GM23338 (cell line): Measurements from ENCODE around the gene SLC35B3. TPM values are rescaled to one million over a fixed set of nuclear protein-coding genes. Genes with fewer than 3 reads are reported as not detected.

ENCODE experiments used
- ATAC-seq: fragments of 200-7000 bp; cut with Tn5 transposase; 3 replicates; pipeline ENCODE4 v1.9.1; 2020
- DNase-seq: peaks from one replicate; pipeline ENCODE4 v3.0.0-alpha.2; 2015; ENCODE audit warnings: low spot score
- H2AFZ ChIP-seq: fragments of 200-600 bp; sonication (generic); 2 replicates; pipeline ENCODE4 v1.8.0; 2016; ENCODE audit warnings: antibody characterized with exemption, mild to moderate bottlenecking, moderate library complexity
- H3F3A ChIP-seq: fragments of 200-600 bp; sonication (generic); replicated peaks from 2 replicates; pipeline ENCODE4 v1.8.0; 2017; ENCODE audit warnings: antibody characterized with exemption, mixed run types, low read depth
- H3K27ac ChIP-seq: fragments of 200-600 bp; sonication (generic); 2 replicates; pipeline ENCODE4 v1.6.1; 2016; ENCODE audit warnings: low read depth
- H3K27me3 ChIP-seq: fragments of 200-600 bp; sonication (generic); 2 replicates; pipeline ENCODE4 v1.8.0; 2016; ENCODE audit warnings: mild to moderate bottlenecking, mixed run types, moderate library complexity; ENCODE audit not compliant: insufficient read depth
- H3K36me3 ChIP-seq: fragments of 200-600 bp; sonication (generic); 2 replicates; pipeline ENCODE4 v1.8.0; 2016; ENCODE audit warnings: mild to moderate bottlenecking; ENCODE audit not compliant: insufficient read depth
- H3K4me1 ChIP-seq: fragments of 200-600 bp; sonication (generic); 2 replicates; pipeline ENCODE4 v1.8.0; 2016; ENCODE audit warnings: mild to moderate bottlenecking, moderate library complexity; ENCODE audit not compliant: insufficient read depth
- H3K4me2 ChIP-seq: fragments of 200-600 bp; sonication (generic); 2 replicates; pipeline ENCODE4 v1.7.1; 2017; ENCODE audit warnings: mixed run types
- H3K4me3 ChIP-seq: fragments of 200-600 bp; sonication (generic); 2 replicates; pipeline ENCODE4 v1.6.1; 2016; ENCODE audit warnings: mixed run types
- H3K79me2 ChIP-seq: fragments of 200-600 bp; sonication (generic); replicated peaks from 2 replicates; pipeline ENCODE4 v1.8.0; 2017; ENCODE audit warnings: mild to moderate bottlenecking; ENCODE audit not compliant: insufficient read depth
- H3K9me2 ChIP-seq: fragments of 200-600 bp; sonication (generic); 2 replicates; pipeline ENCODE4 v1.8.0; 2017; ENCODE audit not compliant: insufficient read depth
- H4K20me1 ChIP-seq: fragments of 200-600 bp; sonication (generic); replicated peaks from 2 replicates; pipeline ENCODE4 v1.8.0; 2017; ENCODE audit warnings: mild to moderate bottlenecking; ENCODE audit not compliant: insufficient read depth
- H3K27ac Mint-ChIP-seq: 2 replicates; pipeline ENCODE4 v1.8.0; 2020; ENCODE audit warnings: inconsistent platforms, mild to moderate bottlenecking, moderate library complexity, mixed read lengths
- H3K27me3 Mint-ChIP-seq: 3 replicates; pipeline ENCODE4 v1.8.0; 2022; ENCODE audit warnings: low read depth, mild to moderate bottlenecking, moderate library complexity, mixed read lengths, inconsistent platforms; ENCODE audit not compliant: insufficient read depth, poor library complexity
- H3K36me3 Mint-ChIP-seq: 3 replicates; pipeline ENCODE4 v1.8.0; 2021; ENCODE audit warnings: low read depth, mild to moderate bottlenecking, inconsistent platforms, moderate library complexity, mixed read lengths
- H3K4me1 Mint-ChIP-seq: 3 replicates; pipeline ENCODE4 v1.8.0; 2020; ENCODE audit warnings: mild to moderate bottlenecking, inconsistent platforms, mixed read lengths
- H3K4me3 Mint-ChIP-seq: 3 replicates; pipeline ENCODE4 v1.8.0; 2021; ENCODE audit warnings: moderate library complexity, mild to moderate bottlenecking, inconsistent platforms, mixed read lengths
- H3K9me3 Mint-ChIP-seq: 3 replicates; pipeline ENCODE4 v1.8.0; 2020; ENCODE audit warnings: moderate library complexity, mild to moderate bottlenecking, inconsistent platforms, mixed read lengths
- CREB1 ChIP-seq: fragments of 250-450 bp; sonication (Bioruptor Pico); IDR thresholded peaks from 2 replicates; pipeline ENCODE4 v1.5.0; 2020; ENCODE audit warnings: low read depth, mild to moderate bottlenecking, moderate library complexity
- CTCF ChIP-seq, 2 experiments: fragments of 200-600 bp in 1 of 2; sonication (generic) in 1 of 2; conservative IDR thresholded peaks; 2 replicates each; pipeline versions ENCODE4 v1.5.1 to v1.6.1; 2016 to 2017; ENCODE audit warnings: antibody characterized with exemption in 2 of 2, low read depth in 2 of 2, mild to moderate bottlenecking in 2 of 2, moderate library complexity in 1 of 2
- ETS1 ChIP-seq: IDR thresholded peaks from 2 replicates; pipeline ENCODE4 v1.6.1; 2016; ENCODE audit warnings: antibody characterized with exemption
- EZH2 ChIP-seq: fragments of 200-600 bp; sonication (generic); IDR thresholded peaks from one replicate; pipeline ENCODE4 v1.8.0; 2017; ENCODE audit warnings: antibody characterized with exemption, mild to moderate bottlenecking, low read depth; ENCODE audit not compliant: unreplicated experiment
- EZH2phosphoT487 ChIP-seq: fragments of 200-600 bp; sonication (generic); IDR thresholded peaks from one replicate; pipeline ENCODE4 v1.8.1; 2018; ENCODE audit warnings: antibody characterized with exemption; ENCODE audit not compliant: unreplicated experiment
- JUNB ChIP-seq: IDR thresholded peaks from one replicate; pipeline ENCODE4 v1.6.1; 2016; ENCODE audit warnings: antibody characterized with exemption; ENCODE audit not compliant: unreplicated experiment
- NANOG ChIP-seq: IDR thresholded peaks from 2 replicates; pipeline ENCODE4 v1.6.1; 2016; ENCODE audit warnings: antibody characterized with exemption, borderline replicate concordance
- POLR2AphosphoS5 ChIP-seq: IDR thresholded peaks from 2 replicates; pipeline ENCODE4 v1.6.1; 2016; ENCODE audit warnings: antibody characterized with exemption, low read depth
- STAT1 ChIP-seq: IDR thresholded peaks from one replicate; pipeline ENCODE4 v1.6.1; 2016; ENCODE audit warnings: antibody characterized with exemption; ENCODE audit not compliant: unreplicated experiment
- ZNF114 ChIP-seq: fragments of 250-450 bp; sonication (Bioruptor Pico); IDR thresholded peaks from 2 replicates; pipeline ENCODE4 v1.5.0; 2020; ENCODE audit warnings: mild to moderate bottlenecking, moderate library complexity
- ZNF331 ChIP-seq: fragments of 250-450 bp; sonication (Bioruptor Pico); IDR thresholded peaks from 2 replicates; pipeline ENCODE4 v1.5.0; 2020; ENCODE audit warnings: low read depth, mild to moderate bottlenecking, moderate library complexity
- long read RNA-seq: library from polyadenylated mRNA; unstranded; transcript quantifications from one replicate; pipeline ENCODE4 v2.0.0, GENCODE V29; 2020; ENCODE audit not compliant: unreplicated experiment
- polyA plus RNA-seq: library from polyadenylated mRNA; unstranded; fragments of >200 nt; fragmentation: Nextera tagmentation; extraction: Ambion mirVana; gene quantifications from 2 replicates; pipeline ENCODE4 v1.2.1, GENCODE V29; 2016
- total RNA-seq: library from RNA; depleted of rRNA; stranded (reverse); fragments of >200 nt; shearing (Covaris generic); gene quantifications from 2 replicates; pipeline ENCODE4 v1.2.3, GENCODE V29; 2014; rRNA removed
- TF ChIP-seq, protein P1 (sequence below): IDR thresholded peaks from one replicate; pipeline ENCODE4 v1.6.1; 2018; ENCODE audit warnings: antibody characterized with exemption; ENCODE audit not compliant: unreplicated experiment

Gene SLC35B3
- total RNA-seq = 7.5 and 12.9 TPM in 2 replicates
- 8.7 and 9.0 TPM in 2 replicates for polyA plus RNA-seq
- long read RNA-seq, partial matches to known transcripts = 2 of 9 reads
- long read RNA-seq, other reads (novel, unspliced or antisense) = 6 of 9 reads

DNA sequence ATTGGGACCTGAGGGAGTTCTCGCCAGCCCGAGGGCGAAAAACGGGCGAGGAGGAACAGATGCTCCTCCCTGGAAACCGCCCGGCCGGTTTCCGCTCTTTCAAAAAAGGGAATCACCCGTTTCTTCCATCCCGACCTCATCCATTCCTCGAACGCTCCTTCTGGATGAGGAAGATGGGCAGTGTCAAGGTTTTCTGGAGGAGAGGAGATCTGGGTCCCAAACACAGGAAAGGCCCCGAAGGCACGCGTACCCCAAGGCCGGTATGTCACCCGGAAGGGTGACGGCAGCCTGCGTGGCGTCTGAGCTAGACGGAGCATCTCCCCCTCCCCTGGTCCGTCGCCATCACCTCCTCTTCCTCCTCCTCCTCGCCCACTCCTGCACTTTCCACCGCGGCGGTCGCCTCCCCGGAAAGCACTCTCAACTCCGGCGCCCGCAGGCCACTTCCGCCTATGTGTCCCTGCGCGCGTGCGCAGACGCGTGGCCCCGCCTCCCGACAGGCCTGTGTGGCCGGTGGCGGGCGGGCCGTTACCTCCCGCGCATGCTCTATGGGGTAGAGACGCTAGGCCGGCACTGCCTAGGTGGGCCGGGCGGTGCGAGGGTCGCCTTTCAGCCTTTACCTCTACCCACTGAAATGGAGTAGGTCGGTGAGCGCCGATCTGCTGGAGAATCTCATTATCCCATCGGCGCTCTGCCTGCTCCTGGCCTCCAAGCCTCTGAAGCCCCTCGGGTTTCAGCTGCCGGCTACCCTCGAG is at the start of gene SLC35B3:
SLC35B3 (minus strand) TSS at position 453 of the 752 bp plus-strand sequence.
- Mint-ChIP-seq H3K27me3 (no peaks in the 10 kb centered on the region), H3K4me3 (peak within 1 kb of the TSS; percentile 94), H3K4me1 (peaks cover 17% of the 10 kb centered on the region), H3K9me3 (no peaks in the 10 kb centered on the region), H3K27ac (peak within 1 kb of the TSS; percentile 95), H3K36me3 (no peaks in the 10 kb centered on the region; the same call in 2 of the 3 replicates)
- peak; percentile 99 for ATAC-seq
- no peaks in the 10 kb centered on the region for H4K20me1 ChIP-seq
- peaks cover 10% of the 10 kb centered on the region for H3K4me1 ChIP-seq
- peak within 1 kb of the TSS; percentile 97 for H3K4me3 ChIP-seq
- no peaks in the 10 kb centered on the region for H3K9me2 ChIP-seq
- peak; percentile 97 for DNase-seq
- peaks cover 30% of the 10 kb centered on the region for H3K79me2 ChIP-seq
- peak within 1 kb of the TSS; percentile 96 for H3K4me2 ChIP-seq
- H2AFZ ChIP-seq = peak within 1 kb of the TSS; percentile 100
- no peaks in the 10 kb centered on the region for H3K27me3 ChIP-seq
- TF ChIP-seq STAT1 (no peak), POLR2AphosphoS5 (peak; percentile 91), CREB1 (CRISPR knock-in tag) (no peak), ETS1 (0 out of 2 replicates have a peak, but pooled peaks have one; percentile 10)
- peak within 1 kb of the TSS; percentile 92 for H3K27ac ChIP-seq
- H3F3A ChIP-seq = no peaks in the 10 kb centered on the region
- no peaks in the 10 kb centered on the region for H3K36me3 ChIP-seq

GRCh38 chr6:8483650-8484049 is 48.3 kb upstream of the SLC35B3 start:
- Mint-ChIP-seq H3K4me1 (no peaks in the 10 kb centered on the region), H3K27me3 (peaks cover 2% of the 10 kb centered on the region), H3K27ac (no peak overlapping the region), H3K4me3 (no peak overlapping the region), H3K36me3 (no peaks in the 10 kb centered on the region), H3K9me3 (no peaks in the 10 kb centered on the region)
- H3K4me1 ChIP-seq = no peaks in the 10 kb centered on the region
- no peaks in the 10 kb centered on the region for H3K36me3 ChIP-seq
- no peaks in the 10 kb centered on the region for H3K9me2 ChIP-seq
- no peak for DNase-seq
- H4K20me1 ChIP-seq = no peaks in the 10 kb centered on the region
- no peak overlapping the region for H2AFZ ChIP-seq
- no peaks in the 10 kb centered on the region for H3F3A ChIP-seq
- no peak overlapping the region for H3K4me3 ChIP-seq
- H3K79me2 ChIP-seq = no peaks in the 10 kb centered on the region
- ATAC-seq = no peak
- H3K27ac ChIP-seq = no peak overlapping the region
- H3K4me2 ChIP-seq = no peak overlapping the region
- H3K27me3 ChIP-seq = no peaks in the 10 kb centered on the region
- TF ChIP-seq ZNF331 (CRISPR knock-in tag) = no peak
- no peak for TF ChIP-seq STAT1
- no peak for TF ChIP-seq EZH2phosphoT487
- no peak for TF ChIP-seq EZH2
- TF ChIP-seq NANOG = no peak
- no peak for TF ChIP-seq POLR2AphosphoS5
- TF ChIP-seq CTCF (conservative IDR thresholded peaks at IDR 0.05; ENCODE audit: low read depth in 2 of 2) = no peak
- no peak for TF ChIP-seq ETS1
- TF ChIP-seq CREB1 (CRISPR knock-in tag) = no peak
- no peak for TF ChIP-seq ZNF114 (CRISPR knock-in tag)
- TF ChIP-seq JUNB = no peak
- TF ChIP-seq, protein P1, sequence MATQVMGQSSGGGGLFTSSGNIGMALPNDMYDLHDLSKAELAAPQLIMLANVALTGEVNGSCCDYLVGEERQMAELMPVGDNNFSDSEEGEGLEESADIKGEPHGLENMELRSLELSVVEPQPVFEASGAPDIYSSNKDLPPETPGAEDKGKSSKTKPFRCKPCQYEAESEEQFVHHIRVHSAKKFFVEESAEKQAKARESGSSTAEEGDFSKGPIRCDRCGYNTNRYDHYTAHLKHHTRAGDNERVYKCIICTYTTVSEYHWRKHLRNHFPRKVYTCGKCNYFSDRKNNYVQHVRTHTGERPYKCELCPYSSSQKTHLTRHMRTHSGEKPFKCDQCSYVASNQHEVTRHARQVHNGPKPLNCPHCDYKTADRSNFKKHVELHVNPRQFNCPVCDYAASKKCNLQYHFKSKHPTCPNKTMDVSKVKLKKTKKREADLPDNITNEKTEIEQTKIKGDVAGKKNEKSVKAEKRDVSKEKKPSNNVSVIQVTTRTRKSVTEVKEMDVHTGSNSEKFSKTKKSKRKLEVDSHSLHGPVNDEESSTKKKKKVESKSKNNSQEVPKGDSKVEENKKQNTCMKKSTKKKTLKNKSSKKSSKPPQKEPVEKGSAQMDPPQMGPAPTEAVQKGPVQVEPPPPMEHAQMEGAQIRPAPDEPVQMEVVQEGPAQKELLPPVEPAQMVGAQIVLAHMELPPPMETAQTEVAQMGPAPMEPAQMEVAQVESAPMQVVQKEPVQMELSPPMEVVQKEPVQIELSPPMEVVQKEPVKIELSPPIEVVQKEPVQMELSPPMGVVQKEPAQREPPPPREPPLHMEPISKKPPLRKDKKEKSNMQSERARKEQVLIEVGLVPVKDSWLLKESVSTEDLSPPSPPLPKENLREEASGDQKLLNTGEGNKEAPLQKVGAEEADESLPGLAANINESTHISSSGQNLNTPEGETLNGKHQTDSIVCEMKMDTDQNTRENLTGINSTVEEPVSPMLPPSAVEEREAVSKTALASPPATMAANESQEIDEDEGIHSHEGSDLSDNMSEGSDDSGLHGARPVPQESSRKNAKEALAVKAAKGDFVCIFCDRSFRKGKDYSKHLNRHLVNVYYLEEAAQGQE = no peak
